Measurements from ENCODE around the gene TIMM21. TPM values are rescaled to one million over a fixed set of nuclear protein-coding genes. Genes with fewer than 3 reads are reported as not detected.

TIMM21 gene
- polyA plus RNA-seq, 2 donors = 19.7 to 22.4 TPM

DNA sequence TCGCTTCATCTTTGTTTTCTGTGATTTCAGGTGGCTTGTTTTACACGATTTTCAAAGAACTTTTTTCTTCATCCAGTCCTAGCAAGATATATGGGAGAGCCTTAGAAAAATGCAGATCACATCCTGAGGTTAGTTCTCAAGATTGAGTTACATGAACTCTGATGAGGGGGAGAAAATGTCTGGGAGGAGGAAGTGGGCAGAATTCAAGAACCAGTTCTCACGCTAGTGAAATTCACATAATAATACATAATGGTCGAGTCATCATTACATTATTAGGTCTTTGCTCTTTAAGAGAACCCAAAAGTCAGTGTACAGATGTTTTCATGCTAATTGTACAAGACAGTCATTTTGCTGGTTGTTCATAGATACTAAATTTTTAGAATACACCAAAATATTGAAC lies 7.0 kb downstream of the TIMM21 start:
- Histone ChIP-seq H3K4me3 (ENCODE audit: low read depth in 1 of 2, low read length in 2 of 2) (no peak overlapping the region), H3K27ac (ENCODE audit: low read depth in 2 of 2, low read length in 1 of 2) (no peak overlapping the region), H3K4me1 (ENCODE audit: control insufficient read depth in 2 of 2, insufficient read depth in 2 of 2, low read length in 1 of 2) (no peaks in the 10 kb centered on the region), H3K27me3 (ENCODE audit: control insufficient read depth in 1 of 2, insufficient read depth in 2 of 2, low read length in 2 of 2) (no peaks in the 10 kb centered on the region), H3K36me3 (ENCODE audit: control insufficient read depth in 2 of 2, insufficient read depth in 2 of 2, low read length in 1 of 2) (peaks cover 4 to 10% of the 10 kb centered on the region in 2 donors), H3K9me3 (ENCODE audit: control insufficient read depth in 2 of 2, insufficient read depth in 1 of 2, low read depth in 1 of 2, low read length in 1 of 2) (no peaks in the 10 kb centered on the region)
- WGBS, 2 donors = 86% methylated on average over 4 of the region's 4 CpGs

DNA sequence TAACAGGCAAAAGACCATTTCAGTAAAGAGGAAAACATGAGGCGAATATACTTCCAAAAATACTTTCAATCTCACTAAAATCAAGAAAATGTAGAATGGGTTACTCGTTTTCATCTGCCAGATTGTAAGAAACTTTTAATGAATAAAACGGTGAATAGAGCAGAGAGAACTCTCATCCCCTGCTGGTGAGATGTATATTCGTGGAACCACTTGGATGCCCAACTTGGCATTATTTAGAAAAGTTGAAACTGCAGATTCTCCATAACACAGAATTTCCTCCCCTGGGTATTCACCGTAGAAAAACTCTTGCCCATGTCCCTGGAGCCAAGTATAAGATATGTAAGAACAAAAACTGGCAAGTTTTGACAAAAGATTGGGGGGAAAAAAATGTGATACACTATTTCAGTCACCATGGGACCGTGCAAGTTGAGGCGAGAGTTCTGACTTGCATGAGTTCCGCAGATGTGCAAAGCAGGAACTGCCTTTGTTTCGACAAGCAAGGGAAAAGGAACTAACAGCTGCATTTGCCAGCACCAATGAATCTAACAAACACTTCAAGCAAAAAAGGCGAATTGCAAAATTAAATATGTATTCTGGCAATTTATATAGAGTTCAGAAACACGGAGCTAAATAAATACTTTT lies 14.8 kb downstream of the TIMM21 start:
- H3K9me3 ChIP-seq (ENCODE audit: control insufficient read depth in 2 of 2, insufficient read depth in 1 of 2, low read depth in 1 of 2, low read length in 1 of 2) = no peaks in the 10 kb centered on the region
- H3K27ac ChIP-seq (ENCODE audit: low read depth in 2 of 2, low read length in 1 of 2) = no peak overlapping the region
- peaks cover 4 to 8% of the 10 kb centered on the region in 2 donors for H3K36me3 ChIP-seq (ENCODE audit: control insufficient read depth in 2 of 2, insufficient read depth in 2 of 2, low read length in 1 of 2)
- 41 to 52% methylated on average over 11 of the region's 11 CpGs for WGBS, 2 donors
- no peak overlapping the region for H3K4me3 ChIP-seq (ENCODE audit: low read depth in 1 of 2, low read length in 2 of 2)
- no peaks in the 10 kb centered on the region for H3K4me1 ChIP-seq (ENCODE audit: control insufficient read depth in 2 of 2, insufficient read depth in 2 of 2, low read length in 1 of 2)
- no peaks in the 10 kb centered on the region for H3K27me3 ChIP-seq (ENCODE audit: control insufficient read depth in 1 of 2, insufficient read depth in 2 of 2, low read length in 2 of 2)

DNA sequence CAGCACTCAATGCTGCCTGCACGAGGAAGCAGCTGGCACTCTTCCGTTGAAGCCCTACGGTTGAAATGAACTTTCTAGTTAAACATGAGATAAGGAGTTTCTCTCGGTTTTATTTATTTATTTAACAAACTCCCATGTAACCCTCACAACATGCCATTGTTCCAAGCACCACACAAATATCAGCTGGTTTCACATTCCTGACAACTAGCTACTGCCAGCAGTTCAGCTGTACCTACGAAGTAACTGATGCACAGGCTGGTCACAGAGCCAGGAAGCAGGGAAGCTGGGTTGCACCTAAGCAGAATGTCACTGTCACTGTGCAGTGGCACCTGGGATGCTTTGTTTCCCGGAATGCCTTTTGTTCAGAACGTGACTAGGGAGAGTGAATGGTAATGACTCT lies 18.1 kb downstream of the TIMM21 start:
- Histone ChIP-seq H3K9me3 (ENCODE audit: control insufficient read depth in 2 of 2, insufficient read depth in 1 of 2, low read depth in 1 of 2, low read length in 1 of 2) (no peaks in the 10 kb centered on the region), H3K27ac (ENCODE audit: low read depth in 2 of 2, low read length in 1 of 2) (no peak overlapping the region), H3K4me1 (ENCODE audit: control insufficient read depth in 2 of 2, insufficient read depth in 2 of 2, low read length in 1 of 2) (no peaks in the 10 kb centered on the region), H3K4me3 (ENCODE audit: low read depth in 1 of 2, low read length in 2 of 2) (no peak overlapping the region), H3K36me3 (ENCODE audit: control insufficient read depth in 2 of 2, insufficient read depth in 2 of 2, low read length in 1 of 2) (peaks cover 0 to 2% of the 10 kb centered on the region in 2 donors), H3K27me3 (ENCODE audit: control insufficient read depth in 1 of 2, insufficient read depth in 2 of 2, low read length in 2 of 2) (no peaks in the 10 kb centered on the region)
- 44 to 60% methylated on average over 7 of the region's 7 CpGs for WGBS, 2 donors

DNA sequence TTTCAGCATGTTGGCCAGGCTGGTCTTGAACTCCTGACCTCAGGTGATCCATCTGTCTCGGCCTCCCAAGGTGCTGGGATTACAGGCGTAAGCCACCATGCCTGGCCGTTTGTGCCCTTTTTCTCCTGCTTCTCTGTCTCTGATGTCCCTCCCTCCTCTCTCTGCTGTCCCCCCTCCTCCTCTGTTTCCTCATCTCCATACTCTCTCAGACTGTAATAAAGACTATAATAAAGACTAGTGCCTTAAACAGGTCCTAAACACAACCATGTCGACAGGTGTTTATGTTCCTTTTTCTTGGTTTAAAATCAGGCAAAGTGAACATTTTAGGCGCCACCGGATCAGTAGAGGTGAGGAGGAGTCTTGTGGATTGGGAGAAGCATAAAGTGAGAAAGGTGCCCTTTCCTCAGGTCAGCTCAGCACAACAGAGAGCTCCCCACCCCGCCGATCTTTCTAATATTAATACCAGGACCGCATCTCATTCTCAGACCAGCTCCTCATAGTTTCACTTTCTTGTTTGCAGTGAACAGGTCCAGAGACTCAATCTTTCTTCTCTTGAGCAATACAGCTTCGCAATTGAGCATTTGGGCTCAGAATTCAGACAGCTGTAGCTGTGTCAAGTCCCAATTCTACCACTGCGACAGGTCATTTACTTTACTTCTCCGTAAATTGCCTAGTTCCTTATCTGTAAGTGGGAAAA lies 23.7 kb downstream of the TIMM21 start:
- Histone ChIP-seq H3K27me3 (ENCODE audit: control insufficient read depth in 1 of 2, insufficient read depth in 2 of 2, low read length in 2 of 2) (no peaks in the 10 kb centered on the region), H3K4me3 (ENCODE audit: low read depth in 1 of 2, low read length in 2 of 2) (no peak overlapping the region), H3K9me3 (ENCODE audit: control insufficient read depth in 2 of 2, insufficient read depth in 1 of 2, low read depth in 1 of 2, low read length in 1 of 2) (no peaks in the 10 kb centered on the region), H3K4me1 (ENCODE audit: control insufficient read depth in 2 of 2, insufficient read depth in 2 of 2, low read length in 1 of 2) (no peaks in the 10 kb centered on the region), H3K36me3 (ENCODE audit: control insufficient read depth in 2 of 2, insufficient read depth in 2 of 2, low read length in 1 of 2) (no peaks in the 10 kb centered on the region), H3K27ac (ENCODE audit: low read depth in 2 of 2, low read length in 1 of 2) (no peak overlapping the region)
- WGBS, 2 donors = 54 to 58% methylated on average over 12 of the region's 12 CpGs

DNA sequence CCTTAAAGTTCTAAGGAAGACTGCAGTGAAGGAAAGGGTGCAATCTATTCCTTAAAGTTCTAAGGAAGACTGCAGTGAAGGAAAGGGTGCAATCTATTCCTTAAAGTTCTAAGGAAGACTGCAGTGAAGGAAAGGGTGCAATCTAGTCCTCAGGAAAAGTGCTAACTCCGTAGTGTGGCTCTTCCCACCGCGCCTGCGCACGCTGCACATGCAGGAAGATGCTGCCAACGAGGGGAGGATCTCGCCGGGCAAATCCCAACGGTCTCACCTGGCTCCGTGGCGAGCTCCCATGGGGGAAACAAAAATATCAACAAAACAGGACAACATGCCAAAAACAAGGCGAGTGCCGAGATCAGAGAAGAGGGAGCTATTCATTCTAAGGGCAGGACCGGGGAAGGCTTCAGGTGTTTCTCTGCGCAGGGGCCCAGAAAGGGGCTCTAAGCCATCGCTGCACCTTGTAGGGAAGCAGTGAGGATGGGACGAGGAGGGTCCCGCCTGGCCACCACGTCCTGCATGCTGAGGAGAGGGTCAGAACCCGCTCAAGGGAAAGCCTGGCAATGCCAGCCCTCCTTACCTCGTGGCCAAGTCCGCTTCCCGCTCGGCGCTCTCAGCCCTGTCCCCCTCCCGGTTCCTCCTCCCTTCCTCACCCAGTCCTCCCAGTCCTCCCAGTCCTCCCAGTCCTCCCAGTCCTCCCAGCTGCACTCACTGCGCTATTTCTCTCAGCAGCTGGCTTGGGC lies 24.5 kb downstream of the TIMM21 start:
- H3K4me1 ChIP-seq (ENCODE audit: control insufficient read depth in 2 of 2, insufficient read depth in 2 of 2, low read length in 1 of 2) = no peaks in the 10 kb centered on the region
- H3K27me3 ChIP-seq (ENCODE audit: control insufficient read depth in 1 of 2, insufficient read depth in 2 of 2, low read length in 2 of 2) = no peaks in the 10 kb centered on the region
- no peak overlapping the region for H3K4me3 ChIP-seq (ENCODE audit: low read depth in 1 of 2, low read length in 2 of 2)
- no peaks in the 10 kb centered on the region for H3K36me3 ChIP-seq (ENCODE audit: control insufficient read depth in 2 of 2, insufficient read depth in 2 of 2, low read length in 1 of 2)
- 81 to 84% methylated on average over 24 to 27 of the region's 27 CpGs for WGBS, 2 donors
- no peaks in the 10 kb centered on the region for H3K9me3 ChIP-seq (ENCODE audit: control insufficient read depth in 2 of 2, insufficient read depth in 1 of 2, low read depth in 1 of 2, low read length in 1 of 2)
- no peak overlapping the region for H3K27ac ChIP-seq (ENCODE audit: low read depth in 2 of 2, low read length in 1 of 2)

DNA sequence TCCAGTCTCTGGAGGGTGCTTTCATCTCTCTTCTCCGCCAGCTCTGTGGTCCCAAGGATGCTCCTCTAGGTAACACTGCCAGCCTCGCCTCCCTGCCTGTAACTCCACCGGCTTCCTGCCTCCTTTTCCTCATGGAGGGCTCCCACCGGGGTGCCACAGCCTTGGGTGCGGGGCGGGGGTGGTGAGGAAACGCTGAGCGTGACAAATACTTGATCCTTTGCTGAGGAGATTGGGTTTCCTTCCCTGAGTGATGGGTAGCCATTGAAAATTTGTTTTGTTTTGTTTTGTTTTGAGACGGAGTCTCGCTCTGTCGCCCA lies 25.1 kb downstream of the TIMM21 start:
- Histone ChIP-seq H3K27me3 (ENCODE audit: control insufficient read depth in 1 of 2, insufficient read depth in 2 of 2, low read length in 2 of 2) (no peaks in the 10 kb centered on the region), H3K4me1 (ENCODE audit: control insufficient read depth in 2 of 2, insufficient read depth in 2 of 2, low read length in 1 of 2) (no peaks in the 10 kb centered on the region), H3K27ac (ENCODE audit: low read depth in 2 of 2, low read length in 1 of 2) (no peak overlapping the region), H3K36me3 (ENCODE audit: control insufficient read depth in 2 of 2, insufficient read depth in 2 of 2, low read length in 1 of 2) (no peaks in the 10 kb centered on the region), H3K4me3 (ENCODE audit: low read depth in 1 of 2, low read length in 2 of 2) (no peak overlapping the region), H3K9me3 (ENCODE audit: control insufficient read depth in 2 of 2, insufficient read depth in 1 of 2, low read depth in 1 of 2, low read length in 1 of 2) (no peaks in the 10 kb centered on the region)
- 92 to 94% methylated on average over 9 to 11 of the region's 11 CpGs for WGBS, 2 donors

DNA sequence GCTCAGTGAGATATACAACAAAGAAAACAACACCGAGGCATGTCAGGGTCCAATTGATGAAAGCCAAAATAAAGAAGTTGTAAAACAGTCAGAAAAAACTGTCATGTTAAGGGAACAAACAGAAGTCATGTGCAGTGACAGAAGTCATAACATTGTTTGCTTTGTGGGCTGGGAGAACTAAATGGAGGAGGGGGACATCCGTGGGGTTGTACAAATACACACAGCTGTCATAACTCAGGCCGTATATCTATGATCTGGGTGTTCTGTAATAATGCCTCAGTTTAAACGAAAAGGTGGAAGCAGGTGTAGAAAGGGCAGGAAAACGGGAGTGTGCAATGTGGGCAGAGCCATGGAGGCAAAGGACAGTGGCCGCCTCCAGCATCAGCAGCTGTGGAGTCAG lies 27.3 kb downstream of the TIMM21 start:
- H3K27me3 ChIP-seq (ENCODE audit: control insufficient read depth in 1 of 2, insufficient read depth in 2 of 2, low read length in 2 of 2) = no peaks in the 10 kb centered on the region
- H3K4me3 ChIP-seq (ENCODE audit: low read depth in 1 of 2, low read length in 2 of 2) = no peak overlapping the region
- no peaks in the 10 kb centered on the region for H3K4me1 ChIP-seq (ENCODE audit: control insufficient read depth in 2 of 2, insufficient read depth in 2 of 2, low read length in 1 of 2)
- no peaks in the 10 kb centered on the region for H3K9me3 ChIP-seq (ENCODE audit: control insufficient read depth in 2 of 2, insufficient read depth in 1 of 2, low read depth in 1 of 2, low read length in 1 of 2)
- H3K36me3 ChIP-seq (ENCODE audit: control insufficient read depth in 2 of 2, insufficient read depth in 2 of 2, low read length in 1 of 2) = no peaks in the 10 kb centered on the region
- H3K27ac ChIP-seq (ENCODE audit: low read depth in 2 of 2, low read length in 1 of 2) = no peak overlapping the region
- 43 to 58% methylated on average over 6 of the region's 6 CpGs for WGBS, 2 donors

DNA sequence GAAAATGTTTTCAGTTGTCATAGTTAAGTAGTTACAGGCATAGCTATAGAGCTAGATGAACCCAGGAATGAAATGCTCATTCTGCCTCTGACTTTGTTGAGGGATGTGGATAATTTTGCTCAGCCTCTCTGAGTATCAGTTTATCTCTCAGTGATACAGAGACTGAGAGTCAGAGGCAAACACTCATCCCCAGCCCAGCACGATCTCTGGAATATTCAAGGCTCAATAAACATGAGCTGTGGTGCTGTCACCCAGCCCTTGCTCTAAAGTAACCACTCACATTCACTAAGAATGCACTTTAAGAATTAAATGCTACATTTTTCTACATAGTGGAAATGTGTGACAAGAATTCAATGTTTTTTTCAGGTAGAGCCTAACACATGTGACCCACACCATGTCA lies 30.6 kb downstream of the TIMM21 start:
- H3K4me3 ChIP-seq (ENCODE audit: low read depth in 1 of 2, low read length in 2 of 2) = no peak overlapping the region
- no peaks in the 10 kb centered on the region for H3K27me3 ChIP-seq (ENCODE audit: control insufficient read depth in 1 of 2, insufficient read depth in 2 of 2, low read length in 2 of 2)
- H3K27ac ChIP-seq (ENCODE audit: low read depth in 2 of 2, low read length in 1 of 2) = no peak overlapping the region
- H3K9me3 ChIP-seq (ENCODE audit: control insufficient read depth in 2 of 2, insufficient read depth in 1 of 2, low read depth in 1 of 2, low read length in 1 of 2) = no peaks in the 10 kb centered on the region
- WGBS, 2 donors = 83 to 87% methylated on average over 1 of the region's 1 CpG
- H3K36me3 ChIP-seq (ENCODE audit: control insufficient read depth in 2 of 2, insufficient read depth in 2 of 2, low read length in 1 of 2) = no peaks in the 10 kb centered on the region
- H3K4me1 ChIP-seq (ENCODE audit: control insufficient read depth in 2 of 2, insufficient read depth in 2 of 2, low read length in 1 of 2) = no peaks in the 10 kb centered on the region

DNA sequence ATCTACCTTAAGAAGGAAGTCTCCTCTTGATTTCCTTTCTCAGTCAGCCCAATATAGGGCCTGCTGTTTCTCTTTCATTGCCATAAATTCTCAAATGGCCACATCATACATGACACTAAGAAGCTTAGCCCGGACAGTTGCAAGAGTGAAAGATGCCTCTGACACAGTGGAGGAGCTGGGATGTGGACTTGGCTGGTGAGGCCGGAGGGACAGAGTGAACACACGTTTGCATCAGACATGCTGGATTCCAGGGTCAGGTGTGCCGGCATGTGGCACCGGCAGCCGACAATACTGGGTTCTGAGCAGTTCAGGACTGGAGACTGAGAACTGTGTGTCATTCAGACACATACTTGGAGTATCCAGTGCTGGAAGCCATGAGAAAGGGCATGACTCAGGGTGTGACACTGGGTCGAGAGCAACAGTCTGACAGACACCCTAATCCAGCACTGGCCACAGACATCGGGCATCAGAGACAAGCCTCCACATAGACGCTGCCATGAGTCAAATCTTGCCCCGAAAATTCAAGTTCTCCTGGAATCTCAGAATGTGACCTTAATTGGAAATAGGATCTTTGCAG lies 31.4 kb downstream of the TIMM21 start:
- no peak overlapping the region for H3K27ac ChIP-seq (ENCODE audit: low read depth in 2 of 2, low read length in 1 of 2)
- 82% methylated on average over 10 of the region's 10 CpGs for WGBS, 2 donors

More for the DNA sequence above, 31.4 kb downstream of the TIMM21 start:
- H3K27me3 ChIP-seq (ENCODE audit: control insufficient read depth in 1 of 2, insufficient read depth in 2 of 2, low read length in 2 of 2) = no peaks in the 10 kb centered on the region
- H3K36me3 ChIP-seq (ENCODE audit: control insufficient read depth in 2 of 2, insufficient read depth in 2 of 2, low read length in 1 of 2) = no peaks in the 10 kb centered on the region
- no peaks in the 10 kb centered on the region for H3K9me3 ChIP-seq (ENCODE audit: control insufficient read depth in 2 of 2, insufficient read depth in 1 of 2, low read depth in 1 of 2, low read length in 1 of 2)
- H3K4me3 ChIP-seq (ENCODE audit: low read depth in 1 of 2, low read length in 2 of 2) = no peak overlapping the region
- no peaks in the 10 kb centered on the region for H3K4me1 ChIP-seq (ENCODE audit: control insufficient read depth in 2 of 2, insufficient read depth in 2 of 2, low read length in 1 of 2)

All from esophagus (tissue), 2 donors.